HG02870 (cell line): ENCODE measurements around the gene SPINK7.

Source experiments
- ATAC-seq: cut with Tn5 transposase; IDR thresholded peaks from one replicate; pipeline ENCODE4 v1.9.1; 2021; ENCODE audit warnings: mild to moderate bottlenecking, moderate library complexity; ENCODE audit not compliant: unreplicated experiment

Gene SPINK7

DNA sequence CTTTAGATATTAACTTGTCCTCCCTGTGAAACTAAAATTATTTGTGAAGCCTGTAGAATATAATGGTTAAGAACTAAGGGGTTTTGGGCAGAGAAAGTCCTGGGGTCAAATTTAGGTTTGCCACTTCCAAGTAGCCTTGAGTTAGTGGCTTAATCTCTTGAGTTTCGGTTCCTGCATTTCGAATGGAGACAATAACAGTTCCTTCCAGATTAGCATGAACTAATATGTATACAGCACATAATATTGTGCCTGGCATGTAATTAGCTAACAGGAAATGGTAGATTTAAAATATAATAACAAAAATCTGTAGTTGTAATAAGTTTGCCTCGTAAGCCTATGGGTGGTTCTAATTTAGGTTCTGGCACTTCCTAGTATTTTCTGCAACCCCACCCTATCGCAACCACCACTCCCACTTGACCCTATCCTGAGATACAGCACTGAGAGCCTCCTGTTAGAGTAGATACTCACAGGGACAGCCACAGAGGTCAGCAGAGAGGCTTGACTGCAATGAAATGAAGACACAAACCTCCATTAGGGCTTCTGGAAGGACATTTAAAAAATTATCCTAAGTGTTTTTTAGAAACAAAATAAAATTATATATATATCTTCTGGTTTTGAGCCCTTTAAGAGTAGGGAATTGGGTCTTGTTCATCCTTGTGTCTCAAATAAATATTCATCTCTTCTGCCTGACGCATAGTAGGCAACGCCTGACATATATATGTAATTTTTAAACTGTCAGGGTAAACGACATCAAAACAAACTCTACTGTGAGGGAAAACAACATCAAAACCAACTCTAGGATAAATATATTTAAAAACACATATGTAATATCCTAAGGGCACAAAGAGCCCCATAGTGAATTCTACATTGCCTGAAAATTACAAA, 31.6 kb downstream of the SPINK7 start:
- no peak for ATAC-seq

DNA sequence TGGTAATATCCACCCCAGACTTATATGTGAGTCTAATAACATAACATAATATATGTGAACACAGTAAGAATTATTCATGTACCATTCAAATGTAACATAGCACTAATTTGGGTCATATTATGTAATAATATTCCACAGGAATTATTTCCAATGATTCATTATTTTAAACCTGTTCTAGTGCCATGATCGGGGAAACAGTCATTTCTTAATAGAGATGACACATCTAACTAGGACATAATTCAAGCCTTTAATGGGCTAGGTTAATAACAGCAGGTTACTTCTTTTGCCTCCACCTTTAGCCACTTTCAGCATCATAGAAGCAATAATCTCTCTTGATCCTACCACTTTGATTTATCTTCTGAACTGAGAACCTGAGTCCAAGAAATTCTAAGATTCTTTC, 35.5 kb downstream of the SPINK7 start:
- no peak for ATAC-seq

DNA sequence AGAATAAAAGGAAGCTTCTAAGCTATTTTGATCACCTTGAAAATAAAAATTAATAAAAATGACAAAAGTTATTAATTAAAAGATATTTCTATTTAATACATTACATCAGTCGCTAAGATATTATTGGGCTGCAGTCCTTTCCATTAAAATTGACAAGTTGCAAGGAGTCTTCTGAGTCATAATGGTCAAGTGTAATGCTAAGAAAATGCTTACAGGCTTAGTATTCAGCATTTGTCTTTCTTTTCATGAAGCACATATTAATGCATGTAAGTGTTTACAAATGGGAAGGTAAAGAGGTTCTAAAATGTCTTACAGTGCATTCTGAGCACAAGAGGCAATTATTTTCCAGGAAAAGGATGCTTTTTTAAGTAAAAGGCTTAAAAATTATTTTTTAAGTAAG, 40.5 kb downstream of the SPINK7 start:
- no peak for ATAC-seq

DNA sequence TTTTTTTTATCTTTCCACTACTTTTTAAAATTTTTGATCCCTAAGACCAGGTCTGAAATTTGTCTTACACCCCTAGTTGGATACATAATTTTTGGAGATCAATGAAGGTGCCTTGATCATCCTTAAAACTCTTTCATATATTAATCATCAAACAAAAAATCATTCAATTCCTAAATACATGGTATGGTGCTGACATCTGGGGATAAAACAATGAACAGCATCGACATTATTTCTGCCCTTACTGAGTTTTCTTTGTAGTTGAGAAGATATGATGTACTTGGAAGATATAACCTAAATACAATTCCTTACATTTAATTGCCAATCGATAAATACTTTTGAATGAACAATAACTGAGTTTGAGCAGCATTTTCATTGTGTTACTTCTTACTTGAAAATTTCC, 41.4 kb downstream of the SPINK7 start:
- ATAC-seq: no peak

DNA sequence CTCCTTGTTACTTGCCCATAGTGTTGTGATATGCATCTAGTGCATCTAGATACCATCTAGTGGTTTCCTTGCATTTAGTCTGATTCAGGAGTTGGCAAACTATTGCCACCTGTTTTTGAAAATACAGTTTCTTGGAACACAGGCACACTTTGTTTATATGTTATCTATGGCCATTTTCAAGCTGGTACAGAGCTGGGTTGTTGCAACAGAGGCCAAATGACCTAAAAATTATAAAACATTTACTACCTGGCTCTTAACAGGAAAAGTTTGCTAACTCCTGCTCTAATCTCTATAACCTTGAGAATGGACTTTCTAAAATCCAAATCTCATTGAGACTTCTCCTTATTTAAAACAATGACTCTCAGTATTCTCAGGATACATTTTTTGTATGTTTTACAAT, 52.1 kb downstream of the SPINK7 start:
- ATAC-seq: no peak
